ENCODE data around the gene ZNF474. TPM values are rescaled to one million over a fixed set of nuclear protein-coding genes. Genes with fewer than 3 reads are reported as not detected.

The ZNF474 gene
- total RNA-seq, 2 experiments from 2014 or later = not detected

- no peak for DNase-seq
- Mint-ChIP-seq H3K4me3 (no peak overlapping the region), H3K4me1 (ENCODE audit: low read depth) (no peaks in the 10 kb centered on the region), H3K36me3 (no peaks in the 10 kb centered on the region), H3K27ac (no peak overlapping the region), H3K9me3 (no peaks in the 10 kb centered on the region), H3K27me3 (peaks cover 5% of the 10 kb centered on the region)
- ChIA-PET POLR2A (no interaction called here), CTCF (interaction anchor here (0.7 kb wide), 1 partner anchor 219 kb away, joined by 3 read pairs; no protein-coding TSS in a partner anchor)
- intact Hi-C loops (cut with micrococcal nuclease) = no loop called here
Observed at GRCh38 chr5:122195802-122196394, 66.6 kb downstream of the ZNF474 start.

GRCh38 chr5:122199146-122199545 lies 69.8 kb downstream of the ZNF474 start:
- no peaks in the 10 kb centered on the region for H3K9me3 Mint-ChIP-seq
- intact Hi-C loops (cut with micrococcal nuclease) = no loop called here
- H3K4me1 Mint-ChIP-seq (ENCODE audit: low read depth) = no peaks in the 10 kb centered on the region
- H3K27me3 Mint-ChIP-seq = no peaks in the 10 kb centered on the region
- H3K4me3 Mint-ChIP-seq = no peak overlapping the region
- POLR2A ChIA-PET = no interaction called here
- CTCF ChIA-PET = no interaction called here
- no peaks in the 10 kb centered on the region for H3K36me3 Mint-ChIP-seq
- no peak overlapping the region for H3K27ac Mint-ChIP-seq
- DNase-seq = no peak

- no peak for DNase-seq
- H3K4me1 Mint-ChIP-seq (ENCODE audit: low read depth) = no peaks in the 10 kb centered on the region
- no peaks in the 10 kb centered on the region for H3K36me3 Mint-ChIP-seq
- no peak overlapping the region for H3K4me3 Mint-ChIP-seq
- intact Hi-C loops (cut with micrococcal nuclease) = no loop called here
- H3K27ac Mint-ChIP-seq = no peak overlapping the region
- ChIA-PET CTCF (no interaction called here), POLR2A (no interaction called here)
- H3K27me3 Mint-ChIP-seq = no peaks in the 10 kb centered on the region
- H3K9me3 Mint-ChIP-seq = no peaks in the 10 kb centered on the region
Observed at GRCh38 chr5:122200450-122200849, 71.1 kb downstream of the ZNF474 start.

- CTCF ChIA-PET = no interaction called here
- intact Hi-C loops (cut with micrococcal nuclease) = no loop called here
Observed at GRCh38 chr5:122200865-122201264, 71.5 kb downstream of the ZNF474 start.

GRCh38 chr5:122201365-122201764 lies 72.0 kb downstream of the ZNF474 start:
- no peak for DNase-seq
- H3K27ac Mint-ChIP-seq = no peak overlapping the region
- H3K4me3 Mint-ChIP-seq = no peak overlapping the region
- intact Hi-C loops (cut with micrococcal nuclease) = no loop called here
- no peaks in the 10 kb centered on the region for H3K36me3 Mint-ChIP-seq
- no peaks in the 10 kb centered on the region for H3K9me3 Mint-ChIP-seq
- H3K27me3 Mint-ChIP-seq = no peaks in the 10 kb centered on the region
- no peaks in the 10 kb centered on the region for H3K4me1 Mint-ChIP-seq (ENCODE audit: low read depth)
- POLR2A ChIA-PET = no interaction called here
- CTCF ChIA-PET = no interaction called here

More at GRCh38 chr5:122200865-122201264, 71.5 kb downstream of the ZNF474 start:
- no peak for DNase-seq
- Mint-ChIP-seq H3K36me3 (no peaks in the 10 kb centered on the region), H3K9me3 (no peaks in the 10 kb centered on the region), H3K27me3 (no peaks in the 10 kb centered on the region), H3K4me1 (ENCODE audit: low read depth) (no peaks in the 10 kb centered on the region), H3K27ac (no peak overlapping the region), H3K4me3 (no peak overlapping the region)
- POLR2A ChIA-PET = no interaction called here

- H3K4me3 Mint-ChIP-seq = no peak overlapping the region
- no peaks in the 10 kb centered on the region for H3K4me1 Mint-ChIP-seq (ENCODE audit: low read depth)
- intact Hi-C loops (cut with micrococcal nuclease) = no loop called here
- POLR2A ChIA-PET = no interaction called here
- H3K27me3 Mint-ChIP-seq = no peaks in the 10 kb centered on the region
- H3K9me3 Mint-ChIP-seq = no peaks in the 10 kb centered on the region
- no peak overlapping the region for H3K27ac Mint-ChIP-seq
- DNase-seq = no peak
- no peaks in the 10 kb centered on the region for H3K36me3 Mint-ChIP-seq
- CTCF ChIA-PET = no interaction called here
Observed at GRCh38 chr5:122202952-122203351, 73.6 kb downstream of the ZNF474 start.

Other genes starting within 250 kb of the ZNF474 start
- gene SRFBP1, start 167.6 kb upstream of the ZNF474 start, total RNA-seq = 10 to 100 TPM; 10.4 to 10.9 TPM
- not detected for gene LOX, start 51.3 kb upstream of the ZNF474 start, total RNA-seq
- gene SNCAIP, start 182.7 kb downstream of the ZNF474 start, total RNA-seq = not detected